Panc1 (cell line): ENCODE results near the gene ITGB4. TPM values are rescaled to one million over a fixed set of nuclear protein-coding genes. Genes with fewer than 3 reads are reported as not detected.
A peak's percentile ranks its signal among the peaks of the same experiment; 100 is the strongest.
"Not testable (repeated sequence)": the region's sequence is repeated elsewhere in the genome, so short reads cannot be mapped to it uniquely, and the experiment has no call there.

Experiments
- ATAC-seq: fragments of 200-7000 bp; cut with Tn5 transposase; 2 replicates; pipeline ENCODE4 v1.9.1; 2020; ENCODE audit warnings: mild to moderate bottlenecking, moderate library complexity
- BruUV-seq: library from RNA; stranded (reverse); fragments of 400-500 nt; replicated peaks from 2 replicates; lab custom pipeline; 2021; lab: Mats Ljungman, UMichigan
- CTCF ChIA-PET: fragments of 300-600 bp; sonication (Branson Sonifier 250); formaldehyde crosslinking; loops from one replicate; lab custom pipeline; 2022; ENCODE audit warnings: antibody characterized with exemption; lab: Charles Lee
- POLR2A ChIA-PET: fragments of 300-600 bp; sonication (Branson Sonifier 250); formaldehyde crosslinking; loops from one replicate; lab custom pipeline; 2022; ENCODE audit warnings: antibody characterized with exemption; lab: Charles Lee
- DNase-seq: peaks from one replicate; pipeline ENCODE4 v3.0.0-alpha.2; 2010; ENCODE audit warnings: low read depth, low spot score
- H3K27ac ChIP-seq: 2 replicates; pipeline ENCODE4 v1.5.1; 2011; ENCODE audit warnings: mild to moderate bottlenecking, low read length, inconsistent platforms
- H3K27me3 ChIP-seq: fragments of 200-500 bp; sonication (Bioruptor generic); 2 replicates; pipeline ENCODE4 v1.6.0; 2014; ENCODE audit warnings: low read length, inconsistent platforms; ENCODE audit not compliant: control insufficient read depth, insufficient read depth
- H3K36me3 ChIP-seq: fragments of 200-500 bp; sonication (Bioruptor generic); 2 replicates; pipeline ENCODE4 v1.5.1; 2014; ENCODE audit warnings: inconsistent platforms, mild to moderate bottlenecking, low read length, moderate library complexity; ENCODE audit not compliant: control insufficient read depth, insufficient read depth
- H3K4me1 ChIP-seq: 2 replicates; pipeline ENCODE4 v1.5.1; 2011; ENCODE audit warnings: inconsistent platforms, mild to moderate bottlenecking, low read length, moderate library complexity; ENCODE audit not compliant: control insufficient read depth, insufficient read depth
- H3K4me3 ChIP-seq, 2 experiments: 2 replicates each; pipeline ENCODE4 v1.5.1; 2011 to 2012; ENCODE audit warnings: low read depth in 2 of 2, low read length in 2 of 2, mild to moderate bottlenecking in 2 of 2, inconsistent platforms in 1 of 2, moderate library complexity in 1 of 2
- H3K9me3 ChIP-seq: fragments of 200-500 bp; sonication (Bioruptor generic); 2 replicates; pipeline ENCODE4 v1.5.1; 2014; ENCODE audit warnings: low read depth, mild to moderate bottlenecking, inconsistent platforms, low read length, moderate library complexity; ENCODE audit not compliant: control insufficient read depth, insufficient read depth
- POLR2AphosphoS5 ChIP-seq: IDR thresholded peaks from 2 replicates; pipeline ENCODE4 v1.6.1; 2012; ENCODE audit warnings: mild to moderate bottlenecking, low read depth, low read length, moderate library complexity
- SIN3A ChIP-seq: IDR thresholded peaks from 2 replicates; pipeline ENCODE4 v1.6.1; 2012; ENCODE audit warnings: low read depth, mild to moderate bottlenecking, low read length, moderate library complexity, borderline replicate concordance; ENCODE audit not compliant: insufficient read depth
- TCF7L2 ChIP-seq: IDR thresholded peaks from 2 replicates; pipeline ENCODE4 v1.6.1; 2011; ENCODE audit warnings: mild to moderate bottlenecking, low read depth, low read length, inconsistent platforms
- in situ Hi-C: cut with HindIII; loops from 2 replicates; pipeline ENCODE4 v1.10.0; 2016; ENCODE audit warnings: low sequenced_read_pairs, low pct_unique_long_range_greater_than_20kb
- intact Hi-C: fragments of 100-400 bp; cut with micrococcal nuclease; formaldehyde crosslinking; loops from one replicate; pipeline ENCODE4 v1.10.0; 2022; ENCODE audit not compliant: unreplicated experiment
- total RNA-seq: library from RNA; stranded (reverse); gene quantifications from one replicate; pipeline ENCODE4 v1.2.1, GENCODE V29; 2021; ENCODE audit not compliant: unreplicated experiment
- TF ChIP-seq, protein P1 (sequence below), 2 experiments: IDR thresholded peaks; 2 replicates each; pipeline ENCODE4 v1.6.1; 2011 to 2012; ENCODE audit warnings: low read depth in 2 of 2, control low read depth in 1 of 2, low read length in 1 of 2, mild to moderate bottlenecking in 1 of 2, moderate library complexity in 1 of 2; ENCODE audit not compliant: insufficient read depth in 1 of 2
- TF ChIP-seq, protein P2 (sequence below): fragments of 450-650 bp; IDR thresholded peaks from 2 replicates; pipeline ENCODE4 v1.5.1; 2017; ENCODE audit warnings: mild to moderate bottlenecking

The ITGB4 gene
- total RNA-seq, 1 experiment from 2014 or later: 100 TPM

DNA sequence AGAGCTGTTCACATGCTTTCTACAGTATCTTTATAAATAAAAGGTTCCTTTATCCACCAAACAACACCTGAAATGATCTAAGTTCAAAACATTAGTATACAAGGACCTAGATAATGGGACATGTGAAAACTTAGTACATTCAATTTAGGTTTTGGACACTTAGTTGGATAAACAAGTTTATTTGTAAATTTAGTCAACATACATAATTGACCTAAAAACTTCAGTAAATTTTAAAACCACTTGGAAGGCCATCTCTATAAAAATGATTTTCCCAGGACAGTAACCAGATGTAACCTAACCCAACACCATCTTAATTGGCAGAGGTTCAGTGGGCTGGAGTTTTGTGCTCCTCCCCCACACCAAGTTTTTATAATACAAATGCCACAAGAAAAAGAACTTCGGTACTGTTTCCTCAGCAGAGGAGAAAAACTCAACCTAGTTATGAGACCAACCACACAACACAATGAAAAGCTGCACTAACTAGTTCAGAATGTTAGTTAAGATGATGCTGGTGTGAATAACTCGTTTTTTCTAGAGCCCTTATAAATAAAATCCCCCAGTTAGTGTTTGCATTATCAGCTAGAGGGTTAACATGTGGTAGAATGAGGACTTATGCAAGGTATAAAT, 56.1 kb downstream of the ITGB4 start:
- in situ Hi-C loops (no loop called here), intact Hi-C loops (no loop called here)
- ChIA-PET CTCF (interaction anchor here (0.6 kb wide), 1 partner anchor 81 kb away, joined by 7 read pairs; no protein-coding TSS in a partner anchor), POLR2A (interaction anchor here (0.6 to 0.9 kb wide), 2 partner anchors 31 to 78 kb away, joined by 3 read pairs; partner anchors contain the start of gene WBP2)
- Histone ChIP-seq H3K27ac (peak overlapping the region; percentile 40; the same call in 1 of the 2 replicates), H3K27me3 (no peaks in the 10 kb centered on the region), H3K4me3 (peak overlapping the region; percentile 94 to 95), H3K36me3 (peaks cover 28% of the 10 kb centered on the region), H3K4me1 (peaks cover 24% of the 10 kb centered on the region), H3K9me3 (no peaks in the 10 kb centered on the region)
- DNase-seq (no peak), ATAC-seq (no peak)
- BruUV-seq: no TSS peak
- TF ChIP-seq, protein P1, sequence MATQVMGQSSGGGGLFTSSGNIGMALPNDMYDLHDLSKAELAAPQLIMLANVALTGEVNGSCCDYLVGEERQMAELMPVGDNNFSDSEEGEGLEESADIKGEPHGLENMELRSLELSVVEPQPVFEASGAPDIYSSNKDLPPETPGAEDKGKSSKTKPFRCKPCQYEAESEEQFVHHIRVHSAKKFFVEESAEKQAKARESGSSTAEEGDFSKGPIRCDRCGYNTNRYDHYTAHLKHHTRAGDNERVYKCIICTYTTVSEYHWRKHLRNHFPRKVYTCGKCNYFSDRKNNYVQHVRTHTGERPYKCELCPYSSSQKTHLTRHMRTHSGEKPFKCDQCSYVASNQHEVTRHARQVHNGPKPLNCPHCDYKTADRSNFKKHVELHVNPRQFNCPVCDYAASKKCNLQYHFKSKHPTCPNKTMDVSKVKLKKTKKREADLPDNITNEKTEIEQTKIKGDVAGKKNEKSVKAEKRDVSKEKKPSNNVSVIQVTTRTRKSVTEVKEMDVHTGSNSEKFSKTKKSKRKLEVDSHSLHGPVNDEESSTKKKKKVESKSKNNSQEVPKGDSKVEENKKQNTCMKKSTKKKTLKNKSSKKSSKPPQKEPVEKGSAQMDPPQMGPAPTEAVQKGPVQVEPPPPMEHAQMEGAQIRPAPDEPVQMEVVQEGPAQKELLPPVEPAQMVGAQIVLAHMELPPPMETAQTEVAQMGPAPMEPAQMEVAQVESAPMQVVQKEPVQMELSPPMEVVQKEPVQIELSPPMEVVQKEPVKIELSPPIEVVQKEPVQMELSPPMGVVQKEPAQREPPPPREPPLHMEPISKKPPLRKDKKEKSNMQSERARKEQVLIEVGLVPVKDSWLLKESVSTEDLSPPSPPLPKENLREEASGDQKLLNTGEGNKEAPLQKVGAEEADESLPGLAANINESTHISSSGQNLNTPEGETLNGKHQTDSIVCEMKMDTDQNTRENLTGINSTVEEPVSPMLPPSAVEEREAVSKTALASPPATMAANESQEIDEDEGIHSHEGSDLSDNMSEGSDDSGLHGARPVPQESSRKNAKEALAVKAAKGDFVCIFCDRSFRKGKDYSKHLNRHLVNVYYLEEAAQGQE (IDR thresholded peaks at IDR 0.05; ENCODE audit: insufficient read depth in 1 of 2, low read depth in 2 of 2, low read length in 1 of 2): no peak
- TF ChIP-seq SIN3A (no peak), TCF7L2 (no peak), POLR2AphosphoS5 (no peak)
- TF ChIP-seq, protein P2, sequence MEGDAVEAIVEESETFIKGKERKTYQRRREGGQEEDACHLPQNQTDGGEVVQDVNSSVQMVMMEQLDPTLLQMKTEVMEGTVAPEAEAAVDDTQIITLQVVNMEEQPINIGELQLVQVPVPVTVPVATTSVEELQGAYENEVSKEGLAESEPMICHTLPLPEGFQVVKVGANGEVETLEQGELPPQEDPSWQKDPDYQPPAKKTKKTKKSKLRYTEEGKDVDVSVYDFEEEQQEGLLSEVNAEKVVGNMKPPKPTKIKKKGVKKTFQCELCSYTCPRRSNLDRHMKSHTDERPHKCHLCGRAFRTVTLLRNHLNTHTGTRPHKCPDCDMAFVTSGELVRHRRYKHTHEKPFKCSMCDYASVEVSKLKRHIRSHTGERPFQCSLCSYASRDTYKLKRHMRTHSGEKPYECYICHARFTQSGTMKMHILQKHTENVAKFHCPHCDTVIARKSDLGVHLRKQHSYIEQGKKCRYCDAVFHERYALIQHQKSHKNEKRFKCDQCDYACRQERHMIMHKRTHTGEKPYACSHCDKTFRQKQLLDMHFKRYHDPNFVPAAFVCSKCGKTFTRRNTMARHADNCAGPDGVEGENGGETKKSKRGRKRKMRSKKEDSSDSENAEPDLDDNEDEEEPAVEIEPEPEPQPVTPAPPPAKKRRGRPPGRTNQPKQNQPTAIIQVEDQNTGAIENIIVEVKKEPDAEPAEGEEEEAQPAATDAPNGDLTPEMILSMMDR: no peak

DNA sequence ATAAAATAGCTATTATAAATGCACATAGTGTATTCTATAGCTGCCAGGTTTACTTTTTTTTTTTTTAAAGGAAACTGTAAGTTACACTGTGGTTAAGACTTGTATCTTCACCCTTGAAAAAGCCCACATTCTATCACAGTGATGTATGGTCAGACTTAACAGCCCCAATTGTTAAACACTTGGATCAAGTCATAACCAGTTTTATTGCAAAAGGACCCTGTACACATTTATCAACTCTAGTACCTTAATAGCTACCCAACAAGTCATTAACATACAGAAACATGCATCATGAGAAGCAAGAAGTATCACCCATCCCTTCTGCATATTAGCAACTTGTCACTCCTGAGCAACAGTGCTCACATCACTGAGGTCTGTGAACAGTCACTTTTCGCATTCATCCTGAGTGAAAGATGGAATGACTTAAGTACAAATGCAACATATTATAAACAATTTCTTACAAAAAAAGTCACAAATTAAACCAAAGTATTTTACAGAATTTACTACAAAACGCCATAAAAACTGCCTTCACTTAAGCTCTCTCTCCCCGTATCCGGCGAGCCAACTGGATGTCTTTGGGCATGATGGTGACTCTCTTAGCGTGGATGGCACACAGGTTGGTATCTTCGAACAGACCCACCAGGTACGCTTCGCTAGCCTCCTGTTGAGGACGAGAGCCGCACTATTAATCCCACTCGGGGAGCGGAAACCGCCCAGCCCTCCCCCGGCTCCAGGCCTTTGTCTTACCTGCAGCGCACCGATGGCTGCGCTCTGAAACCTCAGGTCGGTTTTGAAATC, 57.0 kb downstream of the ITGB4 start:
- TSS peak; percentile 87 for BruUV-seq
- intact Hi-C loops, ATAC-seq, H3K27me3 ChIP-seq, H3K9me3 ChIP-seq, DNase-seq, in situ Hi-C loops: not testable (repeated sequence)
- ChIA-PET CTCF (interaction anchor here (0.6 kb wide), 1 partner anchor 80 kb away, joined by 7 read pairs; no protein-coding TSS in a partner anchor), POLR2A (interaction anchor here (0.6 to 0.9 kb wide), 2 partner anchors 31 to 77 kb away, joined by 3 read pairs; partner anchors contain the start of gene WBP2)
- Histone ChIP-seq H3K4me1 (peaks cover 30% of the 10 kb centered on the region), H3K4me3 (peak overlapping the region; percentile 94 to 95), H3K36me3 (peaks cover 28% of the 10 kb centered on the region), H3K27ac (peak overlapping the region; percentile 92)
- TF ChIP-seq POLR2AphosphoS5: 0 out of 2 replicates have a peak, but pooled peaks have one; percentile 21
